Activated naive CD4-positive, alpha-beta T cell treated with anti-CD3 and anti-CD28 coated beads, Interleukin-2, amount 50 U/mL, for 24 hours (primary cell): ENCODE measurements around the gene SOX8.

Source experiments
- H3K27ac Mint-ChIP-seq: one replicate; pipeline ENCODE4 v1.8.0; 2021; ENCODE audit warnings: mild to moderate bottlenecking, mixed read lengths
- H3K27me3 Mint-ChIP-seq: one replicate; pipeline ENCODE4 v1.8.0; 2021; ENCODE audit warnings: mixed read lengths
- H3K36me3 Mint-ChIP-seq: one replicate; pipeline ENCODE4 v1.8.0; 2021; ENCODE audit warnings: mixed read lengths
- H3K4me1 Mint-ChIP-seq: one replicate; pipeline ENCODE4 v1.8.0; 2021; ENCODE audit warnings: mixed read lengths
- H3K4me3 Mint-ChIP-seq: one replicate; pipeline ENCODE4 v1.8.0; 2021; ENCODE audit warnings: mild to moderate bottlenecking, mixed read lengths
- H3K9me3 Mint-ChIP-seq: one replicate; pipeline ENCODE4 v1.8.0; 2021; ENCODE audit warnings: mixed read lengths

Gene SOX8

DNA sequence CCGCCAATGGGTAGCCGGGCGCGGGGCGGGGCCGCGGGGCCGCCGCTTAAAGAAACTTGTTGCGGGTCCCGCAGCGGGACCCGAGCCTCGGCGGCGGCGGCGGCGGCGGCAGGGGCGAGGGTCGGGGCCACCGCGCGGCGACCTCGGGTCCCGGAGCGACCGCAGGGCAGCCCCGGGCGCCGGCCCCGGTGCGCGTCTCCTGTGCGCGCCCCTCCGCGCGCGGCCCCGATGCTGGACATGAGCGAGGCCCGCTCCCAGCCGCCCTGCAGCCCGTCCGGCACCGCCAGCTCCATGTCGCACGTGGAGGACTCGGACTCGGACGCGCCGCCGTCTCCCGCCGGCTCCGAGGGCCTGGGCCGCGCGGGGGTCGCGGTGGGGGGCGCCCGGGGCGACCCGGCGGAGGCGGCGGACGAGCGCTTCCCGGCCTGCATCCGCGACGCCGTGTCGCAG lies at the start of gene SOX8:
Gene SOX8 (plus strand): TSS at position 76 of the 450 bp plus-strand sequence. CDS start 153 bp downstream, at position 229.
- no peaks in the 10 kb centered on the region for H3K9me3 Mint-ChIP-seq
- no peaks in the 10 kb centered on the region for H3K36me3 Mint-ChIP-seq
- H3K4me3 Mint-ChIP-seq, result peak within 1 kb of the TSS; percentile 83
- no peaks in the 10 kb centered on the region for H3K27me3 Mint-ChIP-seq
- H3K4me1 Mint-ChIP-seq, result peaks cover 15% of the 10 kb centered on the region
- H3K27ac Mint-ChIP-seq, result peak within 1 kb of the TSS; percentile 55

DNA sequence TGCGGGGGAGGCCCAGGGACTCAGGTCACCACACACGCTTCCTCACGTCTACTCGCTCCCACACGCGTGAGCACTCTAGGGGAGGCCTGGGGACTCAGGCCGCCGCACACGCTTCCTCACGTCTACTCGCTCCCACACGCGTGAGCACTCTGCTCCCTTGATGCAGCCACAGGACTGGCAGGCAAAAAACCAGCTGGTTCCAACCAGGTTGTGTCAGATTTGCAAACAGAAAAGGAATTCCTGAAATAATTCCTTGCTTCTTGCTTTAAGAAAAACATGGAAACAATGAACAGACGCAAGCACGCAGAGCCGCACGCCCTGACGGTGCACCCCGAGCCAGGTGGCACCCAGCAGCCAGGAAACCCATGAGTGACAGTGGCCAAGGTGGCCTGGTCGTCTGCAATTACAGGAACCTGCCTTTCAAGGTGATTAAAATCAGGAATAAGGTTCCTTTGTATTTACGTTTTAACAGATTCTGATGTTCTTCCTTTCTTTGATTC lies 48.7 kb upstream of the SOX8 start:
- H3K27ac Mint-ChIP-seq, result no peak overlapping the region
- H3K4me1 Mint-ChIP-seq, result no peaks in the 10 kb centered on the region
- H3K27me3 Mint-ChIP-seq, result no peaks in the 10 kb centered on the region
- no peaks in the 10 kb centered on the region for H3K9me3 Mint-ChIP-seq
- H3K36me3 Mint-ChIP-seq, result no peaks in the 10 kb centered on the region
- H3K4me3 Mint-ChIP-seq, result no peak overlapping the region

DNA sequence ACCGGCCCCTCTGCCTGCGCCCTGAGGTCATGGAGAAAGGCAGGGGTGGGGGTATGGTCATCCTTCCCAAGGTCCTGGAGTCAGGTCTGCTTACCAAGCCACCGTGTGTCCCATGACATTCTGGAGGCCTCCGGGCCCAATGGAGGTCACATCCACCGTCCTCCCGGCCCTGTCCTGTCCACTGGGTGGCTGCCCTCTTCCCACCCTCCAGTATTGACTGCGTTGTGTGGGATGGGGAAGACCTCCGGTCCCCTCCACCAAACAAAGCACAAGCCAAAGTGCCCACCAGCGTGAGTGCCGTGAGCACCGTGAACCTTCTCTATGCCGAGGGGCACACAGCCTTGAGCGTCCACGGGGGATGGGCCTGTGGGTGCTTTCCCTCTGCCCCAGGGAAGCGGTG lies 48.0 kb upstream of the SOX8 start:
- H3K27me3 Mint-ChIP-seq, result no peaks in the 10 kb centered on the region
- H3K27ac Mint-ChIP-seq, result no peak overlapping the region

DNA sequence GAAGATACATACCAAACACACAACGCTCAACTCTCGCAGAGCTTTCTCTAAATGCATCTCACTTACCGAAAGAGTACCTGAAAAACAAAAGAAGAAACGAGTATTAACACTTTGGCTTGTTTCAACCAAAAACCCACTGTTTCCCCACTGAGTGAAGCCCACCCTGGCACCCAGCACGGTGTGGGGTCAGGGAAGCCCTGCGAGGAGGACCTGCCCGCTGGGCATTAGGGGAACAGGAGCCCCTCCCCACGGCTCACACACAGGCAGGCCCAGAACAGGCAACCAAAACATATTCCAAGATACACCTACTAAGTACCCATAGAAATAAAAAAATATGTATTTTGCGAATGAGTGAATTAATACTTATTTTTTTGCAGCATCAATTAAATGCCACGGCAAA lies 47.4 kb upstream of the SOX8 start:
- Mint-ChIP-seq H3K4me3 (no peak overlapping the region), H3K4me1 (no peaks in the 10 kb centered on the region), H3K36me3 (no peaks in the 10 kb centered on the region), H3K9me3 (no peaks in the 10 kb centered on the region), H3K27ac (no peak overlapping the region), H3K27me3 (no peaks in the 10 kb centered on the region)

More for the DNA sequence above, 48.0 kb upstream of the SOX8 start:
- no peaks in the 10 kb centered on the region for H3K9me3 Mint-ChIP-seq
- no peaks in the 10 kb centered on the region for H3K4me1 Mint-ChIP-seq
- no peaks in the 10 kb centered on the region for H3K36me3 Mint-ChIP-seq
- H3K4me3 Mint-ChIP-seq, result no peak overlapping the region

DNA sequence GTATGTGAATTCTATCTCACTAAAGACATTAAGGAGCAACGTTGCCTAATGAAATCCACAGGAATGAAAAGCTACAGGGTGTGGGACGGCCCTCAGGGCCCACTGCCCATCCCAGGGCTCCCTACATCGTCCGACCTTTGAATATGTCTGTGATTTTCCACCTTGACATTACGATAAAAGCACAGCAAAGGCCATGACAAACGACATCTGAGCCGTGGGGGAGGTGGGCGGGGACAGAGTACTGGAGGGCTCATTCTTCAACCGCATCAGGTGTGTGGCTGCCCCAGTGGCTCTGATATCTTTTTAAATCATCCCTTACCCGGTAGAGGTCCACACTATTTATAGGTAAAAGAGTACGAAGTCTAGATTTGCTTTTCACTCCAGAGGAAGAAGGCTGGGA lies 45.9 kb upstream of the SOX8 start:
- H3K9me3 Mint-ChIP-seq, result no peaks in the 10 kb centered on the region
- no peaks in the 10 kb centered on the region for H3K4me1 Mint-ChIP-seq
- H3K27ac Mint-ChIP-seq, result no peak overlapping the region
- H3K4me3 Mint-ChIP-seq, result no peak overlapping the region
- H3K27me3 Mint-ChIP-seq, result no peaks in the 10 kb centered on the region
- H3K36me3 Mint-ChIP-seq, result peaks cover under 1% of the 10 kb centered on the region

DNA sequence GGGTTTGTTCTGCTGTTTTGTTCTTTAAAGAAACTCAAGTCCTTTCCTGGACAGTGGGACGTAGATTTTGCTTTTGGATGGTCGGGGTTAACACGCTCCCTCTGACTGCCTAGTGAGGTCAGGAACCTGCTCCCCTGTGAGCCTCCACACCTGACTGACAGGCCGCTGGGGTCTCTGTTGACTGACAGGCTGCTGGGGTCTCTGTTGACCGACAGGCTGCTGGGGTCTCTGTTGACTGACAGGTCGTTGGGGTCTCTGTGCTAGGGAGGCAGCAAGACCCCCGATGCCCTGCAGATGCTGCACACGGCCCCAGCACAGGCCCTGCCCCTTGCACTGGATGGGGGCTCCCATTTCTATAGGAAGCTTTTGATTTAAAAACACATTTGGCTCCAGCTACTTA lies 44.3 kb upstream of the SOX8 start:
- Mint-ChIP-seq H3K4me3 (no peak overlapping the region), H3K36me3 (peaks cover 14% of the 10 kb centered on the region), H3K4me1 (no peaks in the 10 kb centered on the region), H3K9me3 (no peaks in the 10 kb centered on the region), H3K27ac (no peak overlapping the region), H3K27me3 (no peaks in the 10 kb centered on the region)

DNA sequence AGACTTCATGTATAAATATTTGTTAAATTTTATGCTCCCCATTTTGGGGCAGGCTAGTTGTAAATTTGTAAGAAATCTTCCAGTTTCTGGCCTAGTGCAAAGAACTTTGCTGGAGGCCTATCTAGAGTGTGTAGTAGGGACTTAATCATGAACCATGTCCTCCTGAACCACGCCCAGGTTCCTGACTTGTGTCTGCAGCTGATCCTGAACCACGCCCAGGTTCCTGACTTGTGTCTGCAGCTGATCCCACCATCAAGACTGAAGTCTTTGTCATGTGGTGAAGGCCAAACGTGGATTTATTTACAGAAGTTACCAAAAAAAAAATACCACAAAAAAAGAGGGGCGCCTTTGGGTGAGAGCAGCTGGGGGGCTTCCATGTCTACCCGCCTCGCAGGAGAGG lies 43.8 kb upstream of the SOX8 start:
- Mint-ChIP-seq H3K9me3 (no peaks in the 10 kb centered on the region), H3K27me3 (no peaks in the 10 kb centered on the region), H3K4me3 (no peak overlapping the region), H3K27ac (no peak overlapping the region), H3K4me1 (no peaks in the 10 kb centered on the region), H3K36me3 (peaks cover 17% of the 10 kb centered on the region)

DNA sequence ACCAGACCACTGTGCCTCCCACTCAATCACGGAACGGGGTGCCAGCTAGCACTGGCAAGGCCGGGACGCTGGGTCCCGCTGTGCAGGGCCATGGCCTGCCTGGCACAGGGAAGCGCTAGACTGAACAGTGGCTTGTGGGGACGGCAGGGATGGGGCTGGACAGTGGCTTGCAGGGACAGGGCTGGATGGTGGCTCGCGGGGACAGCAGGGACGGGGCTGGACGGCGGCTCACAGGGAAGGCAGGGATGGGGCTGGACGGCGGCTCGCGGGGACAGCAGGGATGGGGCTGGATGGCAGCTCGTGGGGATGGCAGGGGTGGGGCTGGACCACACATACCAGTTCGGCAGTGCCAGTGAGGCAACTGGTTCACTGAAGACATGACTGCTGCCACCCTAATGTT lies 43.4 kb upstream of the SOX8 start:
- Mint-ChIP-seq H3K27me3 (no peaks in the 10 kb centered on the region), H3K4me1 (no peaks in the 10 kb centered on the region), H3K27ac (no peak overlapping the region), H3K36me3 (peaks cover 19% of the 10 kb centered on the region), H3K4me3 (no peak overlapping the region), H3K9me3 (no peaks in the 10 kb centered on the region)

DNA sequence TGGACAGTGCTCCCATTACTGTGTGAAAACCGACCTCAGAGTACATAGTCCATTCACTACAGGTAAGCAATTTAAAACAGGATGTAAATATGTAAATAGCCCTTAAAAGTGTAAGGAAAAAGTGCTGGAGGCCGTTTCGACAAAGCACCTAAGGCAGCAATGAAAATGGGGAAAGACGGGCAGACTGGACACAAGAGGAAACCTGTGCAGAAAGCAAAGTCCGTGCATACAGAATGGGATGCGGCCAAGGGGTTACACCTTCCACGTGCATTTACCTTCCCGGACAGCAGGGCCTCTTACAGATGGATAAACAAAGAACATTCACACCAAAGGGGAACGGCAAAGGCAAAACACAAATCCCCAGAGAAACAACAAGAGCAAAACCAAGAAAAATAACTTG lies 42.8 kb upstream of the SOX8 start:
- Mint-ChIP-seq H3K4me3 (no peak overlapping the region), H3K27me3 (no peaks in the 10 kb centered on the region), H3K36me3 (peaks cover 21% of the 10 kb centered on the region), H3K4me1 (no peaks in the 10 kb centered on the region), H3K9me3 (no peaks in the 10 kb centered on the region), H3K27ac (no peak overlapping the region)

DNA sequence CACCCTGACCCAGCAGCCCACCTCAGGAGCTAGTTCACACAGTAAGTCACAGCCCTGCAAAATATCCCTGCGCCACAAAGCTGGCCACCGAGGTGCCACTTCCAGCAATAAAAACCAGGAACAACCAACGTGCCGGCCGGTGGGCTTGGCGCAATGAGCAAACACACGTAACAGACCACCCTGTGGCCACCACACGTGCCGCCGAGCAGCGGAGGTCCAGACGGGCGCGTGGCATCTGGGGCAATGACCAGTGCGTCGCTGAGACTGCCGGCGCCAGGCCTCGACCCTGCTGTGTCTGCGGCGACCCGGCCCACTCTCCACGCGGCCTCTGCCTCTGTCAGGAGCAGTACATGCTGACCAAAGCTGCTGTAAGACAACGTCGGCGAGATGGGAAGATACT lies 42.3 kb upstream of the SOX8 start:
- H3K27ac Mint-ChIP-seq, result no peak overlapping the region
- no peak overlapping the region for H3K4me3 Mint-ChIP-seq
- H3K27me3 Mint-ChIP-seq, result no peaks in the 10 kb centered on the region
- H3K4me1 Mint-ChIP-seq, result no peaks in the 10 kb centered on the region
- no peaks in the 10 kb centered on the region for H3K9me3 Mint-ChIP-seq
- peaks cover 25% of the 10 kb centered on the region for H3K36me3 Mint-ChIP-seq

DNA sequence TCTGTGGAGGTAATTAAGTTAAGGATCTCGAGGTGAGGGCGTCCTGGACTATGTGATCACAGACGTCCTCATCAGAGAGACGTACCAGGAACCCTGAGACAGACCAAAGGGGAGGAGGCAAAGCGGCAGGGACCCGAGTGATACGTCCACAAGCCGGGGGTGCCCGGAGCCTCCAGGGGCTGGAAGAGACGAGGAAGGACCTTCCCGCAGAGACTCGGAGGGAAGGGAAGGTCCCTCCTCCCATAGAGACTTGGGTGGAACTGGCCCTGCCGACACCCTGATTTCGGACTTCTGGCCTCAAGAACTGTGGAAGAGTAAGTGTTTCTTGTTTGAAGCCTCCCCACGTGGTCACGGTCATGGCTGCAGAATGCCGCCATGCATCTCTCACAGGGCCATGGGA lies 41.6 kb upstream of the SOX8 start:
- no peaks in the 10 kb centered on the region for H3K4me1 Mint-ChIP-seq
- H3K27me3 Mint-ChIP-seq, result no peaks in the 10 kb centered on the region
- peaks cover 27% of the 10 kb centered on the region for H3K36me3 Mint-ChIP-seq
- H3K9me3 Mint-ChIP-seq, result no peaks in the 10 kb centered on the region
- no peak overlapping the region for H3K27ac Mint-ChIP-seq
- no peak overlapping the region for H3K4me3 Mint-ChIP-seq

DNA sequence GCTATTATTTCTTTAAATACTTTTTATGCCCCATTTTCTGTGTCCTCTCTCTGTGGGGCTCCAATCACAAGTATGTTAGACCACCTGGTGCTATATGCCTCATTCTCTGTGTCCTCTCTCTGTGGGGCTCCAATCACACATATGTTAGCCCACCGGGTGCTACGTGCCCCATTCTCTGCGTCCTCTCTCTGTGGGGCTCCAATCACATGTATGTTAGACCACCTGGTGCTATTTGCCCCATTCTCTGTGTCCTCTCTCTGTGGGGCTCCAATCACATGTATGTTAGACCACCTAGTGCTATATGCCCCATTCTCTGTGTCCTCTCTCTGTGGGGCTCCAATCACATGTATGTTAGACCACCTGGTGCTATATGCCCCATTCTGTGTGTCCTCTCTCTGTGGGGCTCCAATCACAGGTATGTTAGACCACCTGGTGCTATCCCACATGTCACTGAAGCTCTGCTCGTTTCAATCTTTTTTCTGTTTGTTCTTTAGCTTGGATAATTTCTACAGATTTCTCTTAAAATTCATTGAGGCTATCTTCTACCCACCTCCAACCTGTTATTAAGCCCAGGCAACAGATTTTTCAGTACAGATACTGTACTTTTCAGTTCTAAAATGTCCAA lies 39.0 kb upstream of the SOX8 start:
- Mint-ChIP-seq H3K36me3 (peaks cover 29% of the 10 kb centered on the region), H3K4me3 (no peak overlapping the region)

DNA sequence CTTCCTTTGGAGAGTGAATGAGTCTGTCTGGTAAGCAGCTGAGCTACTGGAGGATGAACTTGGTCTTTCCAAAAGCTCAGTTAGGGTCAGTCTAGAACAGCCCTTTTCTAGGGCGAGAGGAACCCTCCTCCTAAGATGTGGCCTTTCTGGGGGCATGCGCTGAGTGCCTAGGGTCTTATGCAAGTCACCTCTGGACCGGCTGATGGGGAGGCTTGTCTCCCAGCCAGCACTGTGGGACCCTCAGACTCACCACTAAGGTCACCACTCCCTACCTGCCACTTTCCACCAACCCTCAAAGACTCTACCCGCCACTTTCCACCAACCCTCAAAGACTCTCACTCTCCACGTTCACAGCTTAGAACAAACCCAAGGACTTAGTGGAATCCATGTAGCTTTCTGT lies 37.6 kb upstream of the SOX8 start:
- Mint-ChIP-seq H3K9me3 (no peaks in the 10 kb centered on the region), H3K36me3 (peaks cover 31% of the 10 kb centered on the region), H3K27me3 (no peaks in the 10 kb centered on the region), H3K4me3 (no peak overlapping the region), H3K4me1 (no peaks in the 10 kb centered on the region), H3K27ac (no peak overlapping the region)

More for the DNA sequence above, 39.0 kb upstream of the SOX8 start:
- Mint-ChIP-seq H3K27ac (no peak overlapping the region), H3K4me1 (no peaks in the 10 kb centered on the region), H3K27me3 (no peaks in the 10 kb centered on the region), H3K9me3 (no peaks in the 10 kb centered on the region)

DNA sequence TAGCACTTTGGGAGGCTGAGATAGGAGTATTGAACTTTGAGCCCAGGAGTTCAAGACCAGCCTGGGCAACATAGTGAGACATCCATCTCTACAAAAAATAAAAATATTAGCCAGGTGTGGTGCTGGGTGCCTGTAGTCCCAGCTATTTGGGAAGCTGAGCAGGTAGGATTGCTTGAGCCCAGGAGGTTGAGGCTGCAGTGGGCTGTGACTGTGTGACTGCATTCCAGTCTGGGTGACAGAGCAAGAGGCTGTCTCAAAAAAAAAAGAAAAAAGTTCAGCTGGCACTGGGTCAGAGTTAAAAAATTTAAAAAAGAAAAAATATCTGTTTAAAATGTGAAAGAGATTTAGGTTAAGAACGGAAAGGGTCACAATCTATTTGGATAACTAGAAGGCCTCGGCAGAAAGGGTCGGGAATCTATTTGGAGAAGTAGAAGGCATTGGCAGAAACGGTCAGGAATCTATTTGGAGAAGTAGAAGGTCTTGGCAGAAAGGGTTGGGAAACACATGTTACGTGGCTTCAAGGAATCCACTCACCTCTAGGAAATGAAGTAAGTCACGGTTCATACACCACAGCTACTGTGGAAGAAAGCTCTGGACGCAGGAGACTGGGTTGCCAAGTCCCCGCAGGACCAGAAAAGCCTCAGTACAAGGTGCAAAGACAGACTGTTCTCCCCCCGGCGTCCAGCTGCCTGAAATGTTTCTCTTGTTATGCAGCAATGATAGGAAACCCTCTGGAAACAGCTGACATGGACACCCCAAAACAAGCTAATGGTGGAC lies 36.1 kb upstream of the SOX8 start:
- Mint-ChIP-seq H3K36me3 (peaks cover 31% of the 10 kb centered on the region), H3K27ac (no peak overlapping the region), H3K4me3 (no peak overlapping the region), H3K27me3 (no peaks in the 10 kb centered on the region), H3K4me1 (no peaks in the 10 kb centered on the region), H3K9me3 (no peaks in the 10 kb centered on the region)

DNA sequence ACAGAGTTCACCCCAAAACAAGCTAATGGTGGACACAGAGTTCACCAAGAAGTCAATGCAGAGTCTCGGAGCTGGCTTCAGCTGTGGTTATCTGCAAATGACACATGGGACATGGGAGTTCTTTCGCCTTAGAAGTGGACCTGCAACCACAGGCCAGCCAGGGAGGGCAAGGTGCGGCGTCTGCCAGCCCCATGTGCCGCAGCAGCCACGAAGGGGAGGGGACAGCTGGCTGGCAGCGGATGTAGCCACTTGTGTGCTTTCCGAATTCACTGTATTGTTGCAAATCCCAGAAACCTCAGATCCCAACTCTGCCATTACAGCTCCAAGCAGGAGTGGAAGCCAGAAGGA lies 35.5 kb upstream of the SOX8 start:
- H3K27me3 Mint-ChIP-seq, result no peaks in the 10 kb centered on the region
- H3K4me3 Mint-ChIP-seq, result no peak overlapping the region
- no peak overlapping the region for H3K27ac Mint-ChIP-seq
- H3K4me1 Mint-ChIP-seq, result no peaks in the 10 kb centered on the region
- peaks cover 27% of the 10 kb centered on the region for H3K36me3 Mint-ChIP-seq
- no peaks in the 10 kb centered on the region for H3K9me3 Mint-ChIP-seq

DNA sequence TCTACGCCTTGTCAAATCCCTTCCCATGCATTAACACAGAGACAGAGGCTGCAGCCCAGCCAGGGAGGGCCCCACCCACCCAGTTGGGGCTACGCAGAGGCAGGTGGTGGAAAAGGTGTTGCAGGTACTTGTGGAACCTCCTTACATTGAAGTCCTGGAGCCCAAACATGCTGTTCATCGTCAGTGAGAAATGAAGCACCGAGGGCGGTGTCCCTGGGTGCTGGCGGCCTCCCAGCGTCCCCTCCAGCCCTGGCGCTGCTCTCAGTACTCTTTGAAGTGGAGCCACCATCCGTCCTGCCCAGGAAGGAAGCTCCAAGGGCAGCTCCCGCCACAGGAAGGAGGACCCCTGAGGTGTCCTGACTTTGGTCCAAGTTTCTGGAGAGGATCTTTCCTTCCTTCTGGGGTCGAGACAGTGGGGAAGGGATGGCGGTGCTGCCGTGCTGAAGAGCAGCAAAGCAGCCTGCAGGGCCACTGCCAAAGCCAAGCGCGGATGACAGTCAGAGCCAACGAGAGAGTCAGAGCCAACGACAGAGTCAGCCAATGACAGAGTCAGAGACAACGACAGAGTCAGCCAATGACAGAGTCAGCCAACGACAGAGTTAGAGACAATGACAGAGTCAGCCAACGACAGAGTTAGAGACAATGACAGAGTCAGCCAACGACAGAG lies 34.2 kb upstream of the SOX8 start:
- no peak overlapping the region for H3K4me3 Mint-ChIP-seq
- peaks cover 3% of the 10 kb centered on the region for H3K4me1 Mint-ChIP-seq
- H3K27ac Mint-ChIP-seq, result no peak overlapping the region
- no peaks in the 10 kb centered on the region for H3K9me3 Mint-ChIP-seq
- peaks cover 20% of the 10 kb centered on the region for H3K36me3 Mint-ChIP-seq
- H3K27me3 Mint-ChIP-seq, result no peaks in the 10 kb centered on the region
